ENCODE data around the gene IFNAR2.

Gene IFNAR2

GRCh38 chr21:33268737-33269441 lies 39.2 kb downstream of the IFNAR2 start:
- no peak overlapping the region for H3K4me3 ChIP-seq (ENCODE audit: control insufficient read depth, low read depth, low read length)
- DNase-seq (ENCODE audit: low read depth), result no peak
- TF ChIP-seq CTCF (IDR thresholded peaks at IDR 0.05; ENCODE audit: control insufficient read depth, insufficient read depth, low read depth, low read length, missing control alignments), result no peak

- no peak for TF ChIP-seq CTCF (IDR thresholded peaks at IDR 0.05; ENCODE audit: control insufficient read depth, insufficient read depth, low read depth, low read length, missing control alignments)
- no peak overlapping the region for H3K4me3 ChIP-seq (ENCODE audit: control insufficient read depth, low read depth, low read length)
- no peak for DNase-seq (ENCODE audit: low read depth)
Measured at GRCh38 chr21:33270986-33271385, 41.2 kb downstream of the IFNAR2 start.

GRCh38 chr21:33273044-33273443 lies 43.3 kb downstream of the IFNAR2 start:
- H3K4me3 ChIP-seq (ENCODE audit: control insufficient read depth, low read depth, low read length), result no peak overlapping the region
- DNase-seq (ENCODE audit: low read depth), result no peak
- no peak for TF ChIP-seq CTCF (IDR thresholded peaks at IDR 0.05; ENCODE audit: control insufficient read depth, insufficient read depth, low read depth, low read length, missing control alignments)

DNA sequence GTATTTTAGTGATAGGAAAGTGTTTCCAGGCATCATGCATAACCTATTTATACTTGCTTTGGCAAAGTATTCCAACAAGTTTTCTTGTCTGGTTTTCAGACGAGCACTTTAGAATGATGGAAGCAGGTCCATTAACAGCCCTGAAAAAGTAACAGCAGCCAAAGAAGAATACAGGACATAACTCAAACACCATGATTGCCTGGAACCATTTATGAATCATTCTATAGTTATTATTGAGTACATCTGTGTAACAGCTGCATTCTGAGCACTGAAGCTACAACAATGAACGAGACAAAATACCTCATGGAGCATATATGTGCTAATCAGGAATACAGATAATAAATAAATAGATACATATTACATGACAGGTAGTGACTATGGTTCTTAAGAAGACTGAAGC lies 49.0 kb downstream of the IFNAR2 start:
- no peak overlapping the region for H3K4me3 ChIP-seq (ENCODE audit: control insufficient read depth, low read depth, low read length)
- no peak for TF ChIP-seq CTCF (IDR thresholded peaks at IDR 0.05; ENCODE audit: control insufficient read depth, insufficient read depth, low read depth, low read length, missing control alignments)
- DNase-seq (ENCODE audit: low read depth), result no peak

DNA sequence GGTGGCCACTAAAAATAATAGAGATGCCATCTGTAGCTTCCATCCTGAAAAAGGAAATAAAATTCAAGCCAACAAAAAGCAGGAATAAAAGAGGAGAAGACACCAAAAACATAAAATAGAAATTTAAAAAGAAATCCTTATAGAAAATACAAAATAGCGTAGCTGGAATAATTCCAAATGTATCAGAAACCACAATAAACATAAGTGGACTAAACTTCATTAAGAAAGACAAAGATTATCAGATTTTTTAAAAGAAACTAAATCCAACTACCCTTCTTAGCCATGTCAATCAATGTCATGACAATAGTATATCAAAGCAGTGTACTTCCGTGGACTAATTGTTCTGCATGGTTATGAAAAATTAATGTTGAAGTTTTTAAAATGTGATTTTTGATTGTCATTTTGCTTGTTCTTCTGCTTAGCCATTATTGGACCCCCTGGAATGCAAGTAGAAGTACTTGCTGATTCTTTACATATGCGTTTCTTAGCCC lies 49.6 kb downstream of the IFNAR2 start:
- H3K4me3 ChIP-seq (ENCODE audit: control insufficient read depth, low read depth, low read length), result no peak overlapping the region
- DNase-seq (ENCODE audit: low read depth), result no peak
- no peak for TF ChIP-seq CTCF (IDR thresholded peaks at IDR 0.05; ENCODE audit: control insufficient read depth, insufficient read depth, low read depth, low read length, missing control alignments)
